HG02970 (cell line): ENCODE measurements around the gene GAMT.
"Not testable (repeated sequence)": the region's sequence is repeated elsewhere in the genome, so short reads cannot be mapped to it uniquely, and the experiment has no call there.

Experiments
- ATAC-seq: cut with Tn5 transposase; IDR thresholded peaks from one replicate; pipeline ENCODE4 v1.9.1; 2021; ENCODE audit warnings: mild to moderate bottlenecking, moderate library complexity, moderate number of reproducible peaks; ENCODE audit not compliant: unreplicated experiment, low FRiP score

Gene GAMT

GRCh38 chr19:1420085-1420484, 18.7 kb upstream of the GAMT start:
- not testable (repeated sequence) for ATAC-seq

- no peak for ATAC-seq
These were observed 17.8 kb upstream of the GAMT start for GRCh38 chr19:1418951-1419738.

- no peak for ATAC-seq
These were observed 17.1 kb upstream of the GAMT start for GRCh38 chr19:1418496-1418775.

GRCh38 chr19:1417681-1418495, 16.5 kb upstream of the GAMT start:
- no peak for ATAC-seq

- no peak for ATAC-seq
These were observed 15.8 kb upstream of the GAMT start for GRCh38 chr19:1417145-1417544.

GRCh38 chr19:1416014-1416841, 14.9 kb upstream of the GAMT start:
- ATAC-seq, result no peak

GRCh38 chr19:1412995-1413800, 11.9 kb upstream of the GAMT start:
- no peak for ATAC-seq

- ATAC-seq, result no peak
These were observed 11.1 kb upstream of the GAMT start for GRCh38 chr19:1412323-1412923.

GRCh38 chr19:1411255-1412191, 10.2 kb upstream of the GAMT start:
- no peak for ATAC-seq

- ATAC-seq, result no peak
These were observed 9.4 kb upstream of the GAMT start for GRCh38 chr19:1410789-1411188.

GRCh38 chr19:1410136-1410786, 8.9 kb upstream of the GAMT start:
- ATAC-seq, result no peak

- no peak for ATAC-seq
These were observed 8.1 kb upstream of the GAMT start for GRCh38 chr19:1409204-1410005.

- no peak for ATAC-seq
These were observed 7.2 kb upstream of the GAMT start for GRCh38 chr19:1408300-1409203.

GRCh38 chr19:1407528-1408299, 6.4 kb upstream of the GAMT start, which contains the start of gene DAZAP1:
DAZAP1 (plus strand) TSS chr19:1407586; CDS start chr19:1407774, 188 bp downstream.
- peak; percentile 26 for ATAC-seq

- ATAC-seq, result peak; percentile 81
These were observed 5.6 kb upstream of the GAMT start for GRCh38 chr19:1406774-1407527.
